SU-DHL-6 (cell line): ENCODE measurements around the gene SHISAL2A.

Source experiments
- H2AFZ ChIP-seq: fragments of 200-600 bp; sonication (generic); 2 replicates; pipeline ENCODE4 v1.6.1; 2014; ENCODE audit warnings: low read depth, mild to moderate bottlenecking, moderate library complexity, mixed read lengths, antibody characterized with exemption, low read length; ENCODE audit not compliant: severe bottlenecking
- H3F3A ChIP-seq: fragments of 200-600 bp; shearing (Covaris generic); 2 replicates; pipeline ENCODE4 v1.6.0; 2016; ENCODE audit warnings: antibody characterized with exemption, mild to moderate bottlenecking; ENCODE audit not compliant: insufficient read depth
- H3K27ac ChIP-seq: fragments of 200-600 bp; sonication (generic); 2 replicates; pipeline ENCODE4 v1.5.1; 2016; ENCODE audit warnings: low read depth, mild to moderate bottlenecking, low read length, moderate library complexity, mixed read lengths
- H3K27me3 ChIP-seq: fragments of 200-600 bp; sonication (generic), shearing (Covaris generic); 2 replicates; pipeline ENCODE4 v1.6.0; 2014; ENCODE audit warnings: mild to moderate bottlenecking, low read length
- H3K36me3 ChIP-seq: fragments of 200-600 bp; sonication (generic); 2 replicates; pipeline ENCODE4 v1.6.1; 2014; ENCODE audit warnings: mild to moderate bottlenecking, low read length, mixed read lengths
- H3K4me2 ChIP-seq: fragments of 300-600, 200-600 bp; shearing (Covaris generic), sonication (generic); 2 replicates; pipeline ENCODE4 v1.6.0; 2014; ENCODE audit warnings: low read length, low read depth, mild to moderate bottlenecking; ENCODE audit not compliant: poor library complexity, severe bottlenecking
- H3K4me3 ChIP-seq: fragments of 200-600 bp; sonication (generic); 2 replicates; pipeline ENCODE4 v1.5.1; 2014; ENCODE audit warnings: antibody characterized with exemption, low read length, mild to moderate bottlenecking, mixed read lengths; ENCODE audit not compliant: insufficient read depth, poor library complexity, severe bottlenecking
- H3K79me2 ChIP-seq: fragments of 200-600 bp; sonication (generic); 2 replicates; pipeline ENCODE4 v1.6.1; 2014; ENCODE audit warnings: mild to moderate bottlenecking, low read length, moderate library complexity; ENCODE audit not compliant: insufficient read depth
- H3K9ac ChIP-seq: fragments of 200-600 bp; sonication (generic); 2 replicates; pipeline ENCODE4 v1.7.0; 2014; ENCODE audit warnings: mild to moderate bottlenecking, low read length
- H3K9me2 ChIP-seq: fragments of 200-600 bp; sonication (generic); replicated peaks from 2 replicates; pipeline ENCODE4 v1.6.1; 2014; ENCODE audit warnings: low read length; ENCODE audit not compliant: insufficient read depth
- H3K9me3 ChIP-seq: fragments of 200-600 bp; sonication (generic); 2 replicates; pipeline ENCODE4 v1.6.1; 2014; ENCODE audit warnings: low read length, mixed read lengths; ENCODE audit not compliant: insufficient read depth
- H4K20me1 ChIP-seq: fragments of 200-600 bp; sonication (generic); 2 replicates; pipeline ENCODE4 v1.6.1; 2014; ENCODE audit warnings: low read depth, mild to moderate bottlenecking, antibody characterized with exemption, low read length, moderate library complexity, mixed read lengths
- CTCF ChIP-seq: fragments of 200-600 bp; sonication (generic); IDR thresholded peaks from one replicate; pipeline ENCODE4 v1.5.1; 2017; ENCODE audit warnings: antibody characterized with exemption, mild to moderate bottlenecking, low read length, moderate library complexity; ENCODE audit not compliant: insufficient read depth, poor library complexity, severe bottlenecking
- EZH2phosphoT487 ChIP-seq: fragments of 200-600 bp; sonication (generic), shearing (Covaris generic); conservative IDR thresholded peaks from 2 replicates; pipeline ENCODE4 v1.6.1; 2018; ENCODE audit warnings: mild to moderate bottlenecking, antibody characterized with exemption, low read length, moderate library complexity, mixed read lengths

Gene SHISAL2A

GRCh38 chr1:52588535-52588934, 44.4 kb upstream of the SHISAL2A start:
- Histone ChIP-seq H2AFZ (no peak overlapping the region), H3K9me2 (no peaks in the 10 kb centered on the region), H3K9me3 (no peaks in the 10 kb centered on the region), H3F3A (peaks cover 12% of the 10 kb centered on the region), H3K79me2 (no peaks in the 10 kb centered on the region), H3K9ac (no peak overlapping the region), H3K27me3 (no peaks in the 10 kb centered on the region), H3K27ac (no peak overlapping the region), H3K36me3 (no peaks in the 10 kb centered on the region), H3K4me2 (no peak overlapping the region), H3K4me3 (no peak overlapping the region), H4K20me1 (no peaks in the 10 kb centered on the region)
- TF ChIP-seq EZH2phosphoT487 (no peak), CTCF (no peak)

- H3K4me2 ChIP-seq, result no peak overlapping the region
- no peaks in the 10 kb centered on the region for H3K36me3 ChIP-seq
- H3K27me3 ChIP-seq, result no peaks in the 10 kb centered on the region
- H3K9me3 ChIP-seq, result no peaks in the 10 kb centered on the region
- no peak overlapping the region for H2AFZ ChIP-seq
- H3K9ac ChIP-seq, result no peak overlapping the region
- no peak overlapping the region for H3K4me3 ChIP-seq
- TF ChIP-seq EZH2phosphoT487, result no peak
- TF ChIP-seq CTCF, result no peak
- no peak overlapping the region for H3K27ac ChIP-seq
- H3K79me2 ChIP-seq, result no peaks in the 10 kb centered on the region
- H4K20me1 ChIP-seq, result no peaks in the 10 kb centered on the region
- peaks cover 15% of the 10 kb centered on the region for H3F3A ChIP-seq
- no peaks in the 10 kb centered on the region for H3K9me2 ChIP-seq
These were observed 42.7 kb upstream of the SHISAL2A start for GRCh38 chr1:52590266-52590665.

- H3K36me3 ChIP-seq, result no peaks in the 10 kb centered on the region
- no peaks in the 10 kb centered on the region for H3K9me2 ChIP-seq
- TF ChIP-seq CTCF, result no peak
- TF ChIP-seq EZH2phosphoT487, result no peak
- H3K4me3 ChIP-seq, result peak overlapping the region; percentile 25
- H3K79me2 ChIP-seq, result no peaks in the 10 kb centered on the region
- H4K20me1 ChIP-seq, result no peaks in the 10 kb centered on the region
- peak overlapping the region; percentile 79 for H3K4me2 ChIP-seq
- H3F3A ChIP-seq, result peaks cover 15% of the 10 kb centered on the region
- H2AFZ ChIP-seq, result no peak overlapping the region
- peak overlapping the region; percentile 91 for H3K27ac ChIP-seq
- no peaks in the 10 kb centered on the region for H3K9me3 ChIP-seq
- H3K27me3 ChIP-seq, result no peaks in the 10 kb centered on the region
- peak overlapping the region; percentile 28 for H3K9ac ChIP-seq
These were observed 40.2 kb upstream of the SHISAL2A start for GRCh38 chr1:52592637-52593323.
